Measurements from ENCODE around the gene SLFNL1. TPM values are rescaled to one million over a fixed set of nuclear protein-coding genes. Genes with fewer than 3 reads are reported as not detected.

SLFNL1 gene
- 0.26 TPM for polyA plus RNA-seq (2012; ENCODE audit: insufficient read length, low read depth)

- TF ChIP-seq SIN3A (IDR thresholded peaks at IDR 0.05; ENCODE audit: borderline replicate concordance, insufficient read depth, low read length) (no peak), FOXP2 (optimal IDR thresholded peaks at IDR 0.05; ENCODE audit: borderline replicate concordance, extremely low read depth, extremely low read length, insufficient read depth) (no peak), TAF1 (IDR thresholded peaks at IDR 0.05; ENCODE audit: borderline replicate concordance, insufficient read depth, low read length) (no peak), REST (IDR thresholded peaks at IDR 0.05; ENCODE audit: insufficient read depth in 1 of 2, low read depth in 2 of 2, low read length in 2 of 2) (no peak), POLR2AphosphoS5 (IDR thresholded peaks at IDR 0.05; ENCODE audit: low read depth, low read length) (no peak; the same call in none of the 2 replicates)
Measured at GRCh38 chr1:41021526-41022308, at the start of gene SLFNL1. Gene SLFNL1 (minus strand): TSS chr1:41021725. CDS start chr1:41020660, 1,065 bp downstream.

DNA sequence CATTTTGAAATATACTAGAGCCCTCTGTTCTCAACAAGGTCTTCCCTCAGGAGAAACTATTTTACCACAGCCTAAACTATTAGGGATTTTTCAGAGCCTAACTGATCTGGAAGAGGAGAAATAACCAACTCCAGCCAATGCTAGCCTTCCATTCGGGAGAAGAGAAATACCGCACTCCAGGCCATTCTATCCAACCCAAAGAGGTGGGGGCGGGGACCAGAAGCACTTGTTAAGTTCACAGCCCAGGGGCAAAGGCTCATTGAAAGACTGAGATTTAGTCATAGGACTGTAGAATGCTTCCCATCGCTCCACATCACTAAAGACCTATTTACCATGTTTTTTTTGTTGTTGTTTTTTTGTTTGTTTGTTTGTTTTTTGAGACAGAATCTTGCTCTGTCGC lies 35.4 kb upstream of the SLFNL1 start:
- TF ChIP-seq FOXP2 (optimal IDR thresholded peaks at IDR 0.05; ENCODE audit: borderline replicate concordance, extremely low read depth, extremely low read length, insufficient read depth), result no peak
- TF ChIP-seq POLR2AphosphoS5 (IDR thresholded peaks at IDR 0.05; ENCODE audit: low read depth, low read length), result no peak
- TF ChIP-seq SIN3A (IDR thresholded peaks at IDR 0.05; ENCODE audit: borderline replicate concordance, insufficient read depth, low read length), result no peak
- TF ChIP-seq TAF1 (IDR thresholded peaks at IDR 0.05; ENCODE audit: borderline replicate concordance, insufficient read depth, low read length), result no peak
- TF ChIP-seq REST (IDR thresholded peaks at IDR 0.05; ENCODE audit: insufficient read depth in 1 of 2, low read depth in 2 of 2, low read length in 2 of 2), result no peak

DNA sequence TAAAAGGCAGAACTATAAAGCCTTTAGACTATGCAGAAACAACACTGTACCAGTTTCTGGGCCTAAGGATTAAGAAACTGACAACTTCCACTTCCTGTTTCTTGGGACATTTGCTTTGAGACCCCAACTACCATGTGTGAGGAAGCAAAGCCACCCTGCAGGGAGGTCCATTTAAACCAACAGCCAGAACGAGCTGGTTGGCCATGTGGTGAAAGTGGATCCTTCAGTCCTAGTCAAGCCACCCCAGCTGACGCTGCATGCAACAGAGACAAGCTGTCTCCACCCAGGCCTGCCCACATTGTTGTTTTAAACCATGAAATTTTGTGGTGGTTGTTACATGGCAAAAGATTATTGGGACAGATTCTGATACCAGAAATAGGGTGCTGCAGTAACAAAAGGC lies 31.8 kb upstream of the SLFNL1 start:
- no peak for TF ChIP-seq POLR2AphosphoS5 (IDR thresholded peaks at IDR 0.05; ENCODE audit: low read depth, low read length)
- TF ChIP-seq TAF1 (IDR thresholded peaks at IDR 0.05; ENCODE audit: borderline replicate concordance, insufficient read depth, low read length), result no peak
- no peak for TF ChIP-seq FOXP2 (optimal IDR thresholded peaks at IDR 0.05; ENCODE audit: borderline replicate concordance, extremely low read depth, extremely low read length, insufficient read depth)

- no peak for TF ChIP-seq REST (IDR thresholded peaks at IDR 0.05; ENCODE audit: insufficient read depth in 1 of 2, low read depth in 2 of 2, low read length in 2 of 2)
- TF ChIP-seq TAF1 (IDR thresholded peaks at IDR 0.05; ENCODE audit: borderline replicate concordance, insufficient read depth, low read length), result no peak
- TF ChIP-seq FOXP2 (optimal IDR thresholded peaks at IDR 0.05; ENCODE audit: borderline replicate concordance, extremely low read depth, extremely low read length, insufficient read depth), result no peak
- TF ChIP-seq SIN3A (IDR thresholded peaks at IDR 0.05; ENCODE audit: borderline replicate concordance, insufficient read depth, low read length), result no peak
- no peak for TF ChIP-seq POLR2AphosphoS5 (IDR thresholded peaks at IDR 0.05; ENCODE audit: low read depth, low read length)
Measured at GRCh38 chr1:41051022-41051421, 29.5 kb upstream of the SLFNL1 start.

GRCh38 chr1:41048540-41048939 lies 27.0 kb upstream of the SLFNL1 start:
- no peak for TF ChIP-seq SIN3A (IDR thresholded peaks at IDR 0.05; ENCODE audit: borderline replicate concordance, insufficient read depth, low read length)
- TF ChIP-seq FOXP2 (optimal IDR thresholded peaks at IDR 0.05; ENCODE audit: borderline replicate concordance, extremely low read depth, extremely low read length, insufficient read depth), result no peak
- TF ChIP-seq TAF1 (IDR thresholded peaks at IDR 0.05; ENCODE audit: borderline replicate concordance, insufficient read depth, low read length), result no peak
- no peak for TF ChIP-seq POLR2AphosphoS5 (IDR thresholded peaks at IDR 0.05; ENCODE audit: low read depth, low read length)

DNA sequence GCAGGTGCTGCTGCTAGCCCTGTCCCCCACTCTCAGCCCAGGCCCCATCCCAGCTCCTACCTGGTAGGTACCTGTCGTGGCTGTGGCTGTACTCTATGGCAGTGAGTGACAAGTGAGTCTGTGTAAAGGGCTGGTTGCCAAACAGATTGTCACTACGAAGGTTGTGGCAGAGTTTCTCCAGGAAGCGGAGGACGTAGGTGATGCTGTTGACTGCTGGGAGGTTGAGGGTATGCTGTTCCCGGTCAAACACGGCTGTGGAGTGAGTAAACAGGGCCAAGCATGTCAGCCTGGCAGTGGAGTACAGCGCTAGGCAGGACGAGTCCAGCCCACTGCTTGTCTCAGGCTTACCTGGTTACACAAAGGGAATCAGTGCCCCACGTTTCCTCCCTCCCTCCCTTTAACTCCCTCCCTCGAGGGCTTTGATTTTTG lies 24.8 kb upstream of the SLFNL1 start:
- TF ChIP-seq REST (IDR thresholded peaks at IDR 0.05; ENCODE audit: insufficient read depth in 1 of 2, low read depth in 2 of 2, low read length in 2 of 2), result no peak
